ENCODE results near the gene GPRIN2.

Gene GPRIN2

DNA sequence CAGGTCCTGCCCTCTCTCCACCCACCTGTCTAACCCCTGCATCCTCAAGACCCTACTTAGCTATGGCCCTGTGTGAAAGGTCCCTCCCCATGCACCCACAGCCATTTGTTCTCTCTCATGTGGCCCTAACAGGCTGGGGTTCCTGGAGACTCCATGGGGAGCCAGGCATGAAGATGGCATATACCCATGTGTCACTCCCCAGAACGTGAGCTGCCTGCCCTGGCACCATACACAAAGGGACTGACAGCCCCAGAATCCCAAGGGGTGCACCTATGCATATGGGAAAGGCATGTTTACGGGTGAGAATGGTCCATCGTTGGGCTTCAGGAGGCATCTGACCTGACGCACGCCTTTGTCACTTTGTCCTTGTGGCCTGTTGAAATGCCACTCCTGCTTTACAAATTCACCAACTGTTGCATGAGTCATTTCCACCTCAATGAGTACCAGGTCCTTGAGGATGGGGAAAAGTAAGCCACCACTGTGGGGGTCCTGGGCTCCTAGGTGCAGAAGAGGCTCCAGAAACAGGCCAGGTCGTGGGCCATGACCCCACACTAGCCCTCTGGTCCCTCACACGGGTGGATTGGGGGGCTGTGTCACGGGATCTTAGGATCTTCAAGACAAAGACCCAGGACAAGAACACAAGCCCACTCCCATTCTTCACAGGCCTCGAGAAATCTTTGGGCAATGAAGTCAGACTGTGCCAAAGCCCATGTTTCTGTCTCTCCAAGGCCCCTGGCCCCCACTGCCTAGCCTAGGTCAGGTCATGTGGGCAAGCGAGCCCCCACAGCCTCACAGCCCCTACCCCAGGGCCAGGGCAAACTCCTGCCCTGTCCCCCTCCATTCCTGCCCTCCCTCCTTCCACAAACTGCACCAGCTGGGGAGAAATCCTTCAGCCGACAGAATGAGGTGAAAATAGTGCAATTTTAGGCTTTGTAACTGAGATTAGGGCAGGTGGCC, 8.6 kb downstream of the GPRIN2 start:
- no peak for DNase-seq

DNA sequence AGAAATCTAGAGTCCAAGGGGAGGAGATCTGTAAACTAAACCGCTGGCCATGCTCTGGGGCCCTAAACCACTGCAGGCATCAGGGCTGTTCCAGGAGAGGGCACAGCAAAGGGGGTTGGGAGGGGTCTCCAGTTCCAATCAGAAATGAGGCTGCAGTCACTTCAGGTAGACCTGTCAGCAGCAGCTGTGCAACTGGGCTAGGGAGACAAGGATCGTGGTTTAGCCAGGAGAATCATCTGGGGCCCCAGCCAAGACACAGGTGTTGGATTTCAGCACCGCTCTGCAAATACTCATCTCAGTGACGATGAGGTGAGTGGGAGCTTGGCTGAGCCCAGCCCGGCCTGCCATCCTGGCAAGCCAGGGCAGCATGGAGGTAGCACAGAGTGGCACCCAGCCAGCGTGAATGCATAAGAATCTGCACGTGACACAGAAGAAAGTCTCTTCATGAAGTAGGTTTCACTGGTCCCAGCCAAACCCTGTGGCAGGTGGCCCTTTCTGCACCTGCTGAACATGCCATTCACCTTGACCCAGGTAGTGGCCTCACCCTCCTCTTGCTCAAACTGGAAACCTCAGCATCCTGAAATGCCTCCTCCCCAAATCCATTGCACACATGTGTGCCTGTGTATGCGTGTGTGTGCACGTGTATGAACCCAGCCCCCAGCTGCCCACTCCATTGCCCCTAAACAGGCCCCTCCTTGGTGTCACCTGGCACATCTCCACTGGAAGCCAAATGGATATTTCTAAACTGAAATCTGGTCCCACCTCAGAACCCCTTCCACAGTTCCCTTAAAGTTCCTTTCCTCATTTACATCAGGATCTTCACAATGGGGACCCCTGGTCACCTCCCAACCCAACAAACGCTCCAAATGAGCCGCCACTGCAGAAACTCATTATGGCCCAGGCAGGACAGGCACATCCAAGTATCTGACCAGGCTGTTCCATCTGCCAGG, 9.6 kb downstream of the GPRIN2 start:
- DNase-seq = no peak

DNA sequence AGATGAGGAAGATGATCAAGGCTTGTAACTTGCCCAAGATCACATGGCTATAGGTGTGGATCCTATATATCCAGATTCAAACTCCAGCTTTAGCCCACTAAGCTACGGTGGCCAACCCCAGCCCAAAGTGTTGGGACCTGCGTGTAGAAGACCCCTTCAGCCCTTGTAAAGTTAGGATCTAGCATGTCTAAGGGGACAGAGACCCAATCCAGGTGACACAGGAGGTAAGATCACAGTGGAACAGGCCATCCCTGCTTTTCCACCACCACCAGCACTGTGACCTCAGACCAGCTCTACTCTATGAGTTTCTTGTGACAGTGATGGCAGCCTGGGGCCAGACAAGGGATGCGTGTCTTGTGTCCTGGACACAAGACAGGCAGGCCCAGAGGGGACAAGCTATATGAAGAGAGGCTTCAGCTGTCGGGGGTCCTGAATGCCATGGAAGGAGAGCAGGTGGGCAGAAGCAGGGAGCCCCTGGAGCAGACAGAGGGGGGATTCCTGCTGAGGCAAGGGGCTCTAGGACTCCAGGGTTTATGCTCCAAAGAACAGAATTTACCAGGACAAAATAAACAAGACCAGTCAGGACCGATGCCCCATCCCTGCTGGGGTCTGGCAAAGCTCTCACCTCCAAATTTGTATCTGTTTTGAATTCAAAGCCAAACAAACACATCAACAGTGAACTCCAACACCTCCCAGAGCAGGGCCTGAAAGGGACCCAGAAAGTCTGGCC, 10.4 kb downstream of the GPRIN2 start:
- no peak for DNase-seq

DNA sequence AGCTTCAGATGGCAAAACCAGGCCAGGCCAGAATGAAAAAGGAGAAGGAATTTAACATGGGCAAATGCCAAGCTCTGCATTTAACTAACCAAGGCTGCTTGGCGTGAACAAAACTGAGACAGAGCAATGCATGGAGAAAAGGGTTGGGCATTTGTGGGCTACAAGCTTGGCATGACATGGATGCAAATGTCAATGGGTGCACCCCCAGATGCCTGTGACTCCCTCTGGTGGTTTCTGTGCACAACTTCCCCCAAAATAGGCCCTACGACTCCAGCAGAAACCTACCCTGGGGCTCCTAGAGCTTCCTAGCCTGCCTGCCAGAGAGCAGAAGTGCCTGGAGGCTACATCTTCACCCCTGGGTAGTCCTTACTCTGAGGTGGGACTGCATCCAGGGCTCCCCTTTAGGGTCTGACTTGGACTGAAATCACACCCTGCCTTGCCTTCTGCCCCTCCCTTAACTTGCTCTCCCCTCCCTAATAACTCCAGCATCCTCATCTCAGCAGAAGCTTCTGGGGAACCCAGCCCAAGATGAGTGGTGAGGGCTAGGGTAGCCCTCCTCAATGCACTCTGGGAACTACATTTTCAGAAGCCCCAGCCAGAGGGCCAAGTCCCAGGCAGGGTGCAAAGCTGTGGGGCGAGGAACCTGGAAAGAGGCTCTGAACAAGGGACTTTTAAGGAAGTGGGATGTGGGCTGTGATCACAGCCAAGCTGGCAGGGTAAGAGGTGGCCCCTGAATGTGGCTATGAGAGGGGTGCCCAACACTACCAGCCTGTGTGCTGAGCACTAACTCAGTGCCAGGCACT, 11.3 kb downstream of the GPRIN2 start:
- no peak for DNase-seq

DNA sequence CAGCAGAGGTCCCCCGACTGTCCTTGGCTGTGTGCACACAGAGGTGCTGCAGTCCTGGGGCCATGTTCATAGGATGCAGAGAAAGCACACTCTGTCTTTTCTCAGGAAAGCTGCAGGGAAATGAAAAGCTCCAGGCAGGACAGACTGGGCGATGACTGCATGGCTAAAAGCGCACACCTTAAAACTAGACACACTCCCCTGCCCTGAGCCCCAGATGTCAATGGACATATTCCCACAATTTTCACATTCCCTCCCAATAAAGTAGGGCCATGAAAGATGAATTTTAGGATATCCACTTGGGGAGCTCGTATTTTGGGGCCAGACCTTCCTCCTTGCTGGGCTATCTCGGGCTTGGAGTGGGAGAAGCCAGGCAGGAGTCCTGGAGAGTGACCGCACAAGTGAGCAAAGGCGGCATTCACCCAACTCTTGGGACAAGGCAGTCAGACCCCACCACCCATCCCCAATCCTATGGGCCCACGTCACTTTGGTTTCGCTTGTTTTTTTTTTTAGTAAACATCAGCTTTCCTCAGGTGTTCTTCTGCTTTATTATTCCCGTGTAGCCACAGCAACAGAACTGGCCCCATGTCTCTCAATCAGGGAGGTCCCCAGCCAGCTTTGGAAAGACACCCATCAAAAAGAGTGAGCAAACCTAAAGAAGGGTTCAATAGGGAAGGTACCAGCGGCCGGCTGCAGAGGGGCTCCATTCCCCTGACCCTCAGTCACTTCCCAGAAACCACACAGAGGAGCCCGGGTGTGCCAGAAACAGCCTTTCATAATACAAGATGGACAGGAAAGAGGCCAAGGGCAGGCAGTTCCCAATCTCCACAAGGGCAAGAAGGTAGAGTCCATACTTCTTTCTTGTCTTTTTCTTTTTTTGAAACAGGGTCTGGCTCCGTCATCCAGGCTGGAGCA, 12.7 kb downstream of the GPRIN2 start:
- DNase-seq = no peak

DNA sequence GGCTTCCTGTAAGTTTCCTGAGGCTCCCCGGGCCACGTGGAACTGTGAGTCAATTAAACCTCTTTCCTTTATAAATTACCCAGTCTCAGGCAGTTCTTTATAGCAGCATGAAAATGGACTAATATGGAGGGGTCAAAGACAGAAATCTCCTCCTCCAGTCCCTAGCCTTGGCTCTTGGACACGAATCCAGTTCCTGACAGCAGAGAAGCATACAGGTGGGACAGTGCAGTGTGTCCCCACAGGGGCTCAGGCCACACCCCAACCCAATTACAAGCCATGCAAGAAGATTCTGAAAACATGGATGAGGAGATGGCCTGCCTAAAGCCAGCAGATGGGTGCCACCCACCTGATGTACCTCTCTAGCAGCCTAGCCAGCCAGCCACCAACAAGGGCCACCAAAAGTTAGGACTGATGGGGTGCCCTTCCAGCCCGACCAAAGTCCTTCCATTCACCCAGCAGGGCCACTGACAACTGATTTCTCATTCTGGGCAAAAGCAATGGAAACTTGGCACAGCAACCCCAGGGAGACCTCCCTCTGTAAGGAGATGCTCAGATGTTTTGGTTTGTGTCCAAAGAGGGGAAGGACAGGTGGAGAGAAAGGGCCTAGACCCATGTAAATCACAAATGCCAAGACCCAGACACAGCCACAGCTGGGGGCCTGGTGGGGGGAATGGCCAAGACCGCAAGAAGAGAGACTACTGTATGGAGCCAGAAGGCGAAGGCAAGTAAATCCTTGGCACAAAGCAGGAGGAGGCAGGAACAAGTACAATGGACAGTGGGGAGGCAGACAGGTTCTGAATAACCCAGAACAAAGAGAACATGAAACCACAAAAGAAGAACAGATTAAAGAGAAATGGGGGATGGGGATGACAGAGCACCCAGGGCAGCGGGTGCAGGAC, 13.6 kb downstream of the GPRIN2 start:
- DNase-seq = no peak

DNA sequence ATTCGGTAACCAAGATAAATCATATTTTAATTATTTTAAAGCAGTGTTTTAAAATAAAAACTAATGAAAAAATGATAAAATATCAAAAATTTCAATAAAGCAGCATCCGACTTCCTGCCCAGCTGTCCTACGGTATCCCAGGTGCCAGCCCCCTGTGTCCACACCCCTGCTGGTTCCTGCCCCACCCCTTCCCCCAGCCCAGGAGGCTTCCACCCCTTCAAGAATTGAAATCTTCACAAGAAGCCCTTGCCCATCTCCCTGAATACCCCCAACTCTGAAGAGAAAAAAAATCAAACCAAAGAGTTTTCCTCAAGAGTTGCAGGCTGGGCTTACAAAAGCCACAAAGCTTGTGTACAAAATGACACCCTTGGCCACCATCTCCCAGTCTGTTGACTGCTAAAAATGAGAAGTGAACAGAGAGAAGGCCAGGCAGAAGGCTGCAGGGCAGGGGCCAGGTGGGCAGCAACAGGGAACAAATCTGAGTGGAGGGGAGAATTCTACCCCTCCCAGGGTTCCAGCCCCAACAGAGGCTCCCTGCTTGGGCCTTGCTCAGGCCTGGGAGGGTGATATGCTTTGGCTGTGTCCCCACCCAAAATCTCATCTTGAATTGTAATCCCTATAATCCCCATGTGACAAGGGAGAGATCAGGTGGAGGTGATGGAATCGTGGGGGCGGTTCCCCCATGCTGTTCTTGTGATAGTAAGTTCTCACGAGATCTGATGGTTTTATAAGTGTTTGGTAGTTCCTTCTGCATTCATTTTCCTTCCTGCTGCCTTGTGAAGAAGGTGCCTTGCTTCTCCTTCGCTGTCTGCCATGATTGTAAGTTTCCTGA, 14.5 kb downstream of the GPRIN2 start:
- DNase-seq = no peak

DNA sequence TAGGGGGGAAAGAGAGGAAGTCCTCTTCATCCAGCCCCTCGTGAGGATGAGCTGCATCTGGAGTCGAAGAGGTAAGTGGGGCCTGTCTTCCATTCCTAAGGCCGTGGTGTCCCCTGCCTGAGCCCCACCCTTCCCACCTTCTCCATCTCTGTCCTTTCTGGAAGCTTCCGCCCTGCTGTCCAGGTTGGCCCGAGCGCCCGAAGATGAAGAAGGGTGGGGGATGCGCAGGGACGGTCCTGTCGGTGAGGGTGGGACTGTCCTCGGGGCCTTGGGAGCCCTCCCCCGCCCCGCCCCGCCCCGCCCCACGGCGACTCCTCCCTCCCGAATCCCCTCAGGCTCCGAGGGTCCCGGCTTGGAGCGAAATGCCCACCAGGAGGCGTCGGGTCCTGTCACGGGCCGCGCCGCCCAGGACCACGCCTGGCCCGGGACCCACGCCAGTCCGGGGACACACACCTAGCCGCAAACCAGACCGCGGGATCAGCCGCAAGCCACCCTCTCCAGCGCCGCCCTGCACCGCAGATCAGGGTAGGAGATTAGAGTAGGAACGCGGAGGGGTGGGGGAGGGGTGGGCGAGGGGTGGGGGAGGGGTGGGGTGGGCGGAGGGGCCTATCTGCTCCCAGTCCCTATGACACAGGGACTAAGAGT, 15.3 kb downstream of the GPRIN2 start:
- no peak for DNase-seq

DNA sequence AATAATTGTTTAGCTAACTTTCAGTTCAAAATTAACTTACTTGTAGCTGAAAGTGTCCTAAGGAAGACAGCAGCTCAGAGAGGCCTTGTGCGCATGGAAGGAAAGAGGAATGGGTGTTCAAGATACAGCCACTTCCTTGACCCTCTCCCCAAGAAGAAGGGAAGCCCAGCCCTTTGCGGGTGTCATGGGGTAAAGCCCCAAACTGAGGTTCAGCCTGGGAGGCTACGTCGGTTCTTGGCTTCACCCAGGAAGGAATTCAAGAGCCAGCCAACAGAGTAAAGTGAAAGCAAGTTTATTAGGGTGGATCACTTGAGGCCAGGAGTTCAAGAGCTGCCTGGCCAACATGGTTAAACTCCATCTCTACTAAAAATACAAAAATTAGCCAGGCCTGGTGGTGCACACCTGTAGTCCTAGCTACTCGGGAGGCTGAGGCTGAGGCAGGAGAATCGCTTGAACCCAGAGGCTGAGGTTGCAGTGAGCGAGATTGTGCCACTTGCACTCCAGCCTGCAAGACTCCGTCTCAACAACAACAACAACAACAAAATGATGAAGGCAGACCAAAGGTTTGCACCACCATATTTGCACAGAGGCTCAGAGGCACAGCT, 15.9 kb downstream of the GPRIN2 start:
- DNase-seq = no peak

DNA sequence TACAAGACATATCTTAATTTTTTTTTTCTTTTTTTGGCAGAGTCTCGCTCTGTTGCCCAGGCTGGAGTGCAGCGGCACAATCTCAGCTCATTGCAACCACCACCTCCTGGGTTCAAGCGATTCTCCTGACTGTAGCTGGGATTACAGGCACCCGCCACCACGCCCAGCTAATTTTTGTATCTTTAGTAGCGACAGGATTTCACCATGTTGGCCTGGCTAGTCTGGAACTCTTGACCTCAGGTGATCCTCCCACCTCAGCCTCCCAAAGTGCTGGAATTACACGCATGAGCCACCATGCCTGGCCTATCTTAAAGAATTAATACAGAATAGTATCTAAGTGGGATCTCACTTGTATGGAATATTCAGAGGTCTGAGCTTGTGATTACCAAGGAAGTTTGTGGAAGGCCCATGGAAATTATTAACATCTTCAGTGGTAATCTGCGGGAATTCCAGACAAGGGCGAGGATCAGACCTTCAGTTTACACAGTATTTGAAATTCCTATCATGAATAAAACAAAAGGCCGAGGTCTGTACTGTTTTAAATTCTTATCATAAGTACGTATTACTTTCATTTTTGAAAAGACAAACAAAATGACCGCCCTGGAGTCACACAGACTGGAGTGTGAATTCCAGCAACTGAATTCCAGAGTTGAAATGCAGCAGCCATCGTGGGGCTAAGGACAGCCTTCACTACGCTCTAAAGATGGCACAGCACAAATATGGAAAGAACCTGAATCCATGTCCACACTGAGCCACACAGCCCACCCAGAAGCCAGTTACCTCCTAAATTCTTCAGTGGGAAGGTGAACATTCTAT, 16.7 kb downstream of the GPRIN2 start:
- no peak for DNase-seq

DNA sequence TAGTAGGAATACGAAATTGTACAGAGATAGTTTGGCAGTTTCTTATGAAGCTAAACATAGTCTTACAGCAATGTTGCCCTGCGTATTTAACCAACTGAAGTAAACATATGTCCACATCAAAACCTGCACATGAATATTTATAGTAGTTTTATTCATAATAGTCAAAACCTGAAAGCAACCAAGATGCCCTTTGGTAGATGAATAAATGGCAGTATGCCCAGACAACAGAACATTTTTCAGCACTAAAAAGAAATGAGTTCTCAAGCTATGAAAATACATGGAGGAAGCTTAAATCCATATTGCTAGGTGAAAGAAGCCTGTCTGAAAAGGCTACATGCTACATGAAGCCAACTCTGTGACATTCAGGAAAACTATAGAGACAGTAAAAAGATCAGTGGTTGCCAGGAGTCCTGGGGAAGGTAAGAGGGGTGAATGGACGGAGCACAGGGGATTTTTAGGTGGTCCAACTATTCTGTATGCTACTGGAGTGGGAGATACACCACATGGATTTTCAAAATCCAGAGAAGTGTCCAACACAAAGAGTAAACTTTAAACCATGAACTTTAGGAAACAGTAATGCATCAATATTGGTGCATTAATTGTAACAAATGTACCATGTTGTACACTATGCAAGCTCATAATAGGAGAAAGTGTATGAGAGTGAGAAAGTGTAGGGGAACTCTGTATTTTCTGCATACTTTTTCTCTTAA, 17.6 kb downstream of the GPRIN2 start:
- no peak for DNase-seq

DNA sequence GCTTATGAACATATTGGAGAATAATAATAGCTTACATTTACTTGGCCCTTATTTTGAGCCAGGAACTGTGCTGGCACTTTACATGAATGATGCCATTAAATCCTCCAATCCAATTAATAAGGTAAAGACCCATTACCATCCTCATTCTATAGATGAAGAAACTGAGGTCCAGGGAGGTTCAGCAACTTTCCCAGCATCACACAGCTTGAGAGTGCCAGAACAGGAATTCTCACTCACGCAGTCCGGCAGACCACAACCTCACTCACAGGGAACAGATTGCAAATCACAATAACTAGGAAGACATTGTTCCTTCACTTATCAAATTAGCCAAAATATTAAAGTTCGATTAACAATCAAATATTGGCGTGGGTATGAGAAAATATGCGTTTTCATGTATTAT, 18.3 kb downstream of the GPRIN2 start:
- DNase-seq = no peak

DNA sequence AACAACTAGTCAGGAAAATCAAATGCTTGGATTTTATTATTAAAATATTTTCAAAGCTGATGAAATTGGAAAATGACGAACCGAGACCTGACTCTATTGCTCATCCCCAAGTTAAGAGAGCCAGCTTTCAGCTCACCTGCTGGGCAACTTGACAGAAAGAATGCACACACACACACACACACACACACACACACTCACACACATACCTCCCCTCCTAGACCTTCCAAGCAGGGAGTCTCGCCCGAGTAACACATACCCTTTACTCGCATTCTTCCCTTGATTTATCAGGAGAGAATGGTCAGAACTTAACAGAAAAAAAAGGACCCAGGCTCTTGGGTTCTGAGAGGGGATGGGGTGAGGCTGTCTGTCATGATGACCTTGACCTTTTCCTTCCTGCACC, 19.1 kb downstream of the GPRIN2 start:
- DNase-seq = no peak

DNA sequence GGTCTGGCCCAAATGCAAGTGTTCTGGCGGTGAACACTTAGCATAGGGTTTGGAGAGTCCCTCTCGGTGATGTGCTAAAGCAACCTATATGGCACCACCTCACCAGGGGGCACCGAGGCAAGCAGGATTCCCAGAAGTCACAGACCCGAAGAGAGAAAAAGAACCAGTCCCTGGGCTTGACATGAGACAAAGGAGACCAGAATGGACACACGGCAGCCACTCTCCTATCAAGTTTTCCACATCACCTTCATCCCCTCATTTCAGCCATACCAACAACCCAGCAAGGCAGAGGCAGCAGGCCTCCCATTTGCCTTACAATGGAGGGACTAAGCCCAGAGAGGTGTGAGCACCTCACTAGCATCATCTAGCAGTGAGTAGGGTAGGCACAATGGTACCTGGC, 19.7 kb downstream of the GPRIN2 start:
- no peak for DNase-seq

DNA sequence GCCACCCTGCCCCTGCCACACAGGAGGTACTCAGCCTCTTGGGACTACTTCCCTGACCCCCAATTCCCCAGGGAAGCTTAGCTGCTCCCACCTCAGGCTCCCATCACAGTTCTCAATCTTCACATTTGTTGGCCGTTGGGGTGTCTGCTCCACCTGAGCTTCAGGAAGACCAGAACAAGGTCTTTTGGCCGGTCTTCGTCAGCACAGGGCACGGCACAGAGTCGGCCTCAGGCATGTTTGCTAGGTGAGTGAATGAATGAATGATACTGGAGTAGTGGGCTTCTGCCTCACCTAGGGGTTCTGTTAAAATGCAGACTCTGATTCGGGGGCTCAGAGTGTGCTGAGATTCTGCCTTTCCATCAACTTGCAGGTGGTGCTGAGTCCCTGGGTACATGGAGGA, 20.3 kb downstream of the GPRIN2 start:
- DNase-seq = no peak

DNA sequence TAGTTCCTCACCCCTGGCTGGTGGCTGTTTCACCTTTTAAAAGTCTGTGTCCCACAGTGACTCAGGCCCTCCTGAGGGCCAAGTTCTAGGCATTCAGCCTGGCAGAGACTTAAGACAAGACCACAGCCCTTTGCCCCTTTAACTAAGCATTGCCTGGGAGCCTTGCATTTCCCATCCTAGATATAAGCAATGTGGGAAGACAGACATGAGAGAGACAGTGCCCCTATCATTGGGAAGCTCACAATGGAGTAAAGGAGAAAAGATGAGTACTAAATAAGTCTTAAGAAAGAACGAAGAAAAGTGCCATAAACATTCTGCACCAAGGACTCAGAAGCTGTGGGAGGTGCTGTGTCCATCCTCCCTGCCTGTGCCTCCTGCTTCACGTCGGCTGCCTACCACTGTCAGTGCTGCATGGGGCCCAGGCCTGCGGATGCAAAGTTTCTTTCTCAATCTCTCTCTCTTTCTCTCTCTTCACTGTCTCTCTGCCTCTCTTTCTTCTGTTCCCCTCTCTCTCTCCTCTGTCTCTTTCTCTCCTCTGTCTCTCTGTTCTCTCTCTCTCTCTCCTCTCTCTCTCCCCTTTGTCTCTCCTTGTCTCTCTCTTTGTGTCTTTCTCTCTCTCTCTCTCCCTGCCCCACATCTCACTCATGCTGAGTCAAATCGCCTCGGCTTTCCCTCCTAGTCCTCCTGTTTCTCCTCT, 21.5 kb downstream of the GPRIN2 start:
- no peak for DNase-seq
